HepG2 (cell line): ENCODE measurements around the gene SLC25A45. TPM values are rescaled to one million over a fixed set of nuclear protein-coding genes. Genes with fewer than 3 reads are reported as not detected.
A peak's percentile ranks its signal among the peaks of the same experiment; 100 is the strongest.

Source experiments
- CENPT ChIP-seq: sonication (generic); formaldehyde crosslinking; IDR thresholded peaks from 2 replicates; pipeline ENCODE4 v1.8.0; 2022; ENCODE audit warnings: low read depth, mild to moderate bottlenecking, moderate library complexity, missing genetic modification reagents
- HES4 ChIP-seq: sonication (generic); formaldehyde crosslinking; IDR thresholded peaks from 2 replicates; pipeline ENCODE4 v1.9.0; 2021; ENCODE audit warnings: mild to moderate bottlenecking, missing genetic modification reagents, borderline replicate concordance
- KDM4B ChIP-seq: sonication (generic); formaldehyde crosslinking; IDR thresholded peaks from 2 replicates; pipeline ENCODE4 v1.4.0; 2020; ENCODE audit warnings: missing genetic modification reagents
- KLF16 ChIP-seq, 2 experiments: sonication (generic) in 1 of 2; formaldehyde crosslinking in 1 of 2; IDR thresholded peaks; 2 replicates each; pipeline versions ENCODE4 v1.6.1 to v1.8.0; 2016 to 2023; ENCODE audit warnings: missing genetic modification reagents in 2 of 2, missing compliant biosample characterization in 1 of 2
- KMT2A ChIP-seq: sonication (generic); formaldehyde crosslinking; IDR thresholded peaks from 2 replicates; pipeline ENCODE4 v1.4.0; 2020; ENCODE audit warnings: missing genetic modification reagents
- MEIS1 ChIP-seq: sonication (generic); formaldehyde crosslinking; IDR thresholded peaks from 2 replicates; pipeline ENCODE4 v1.9.0; 2021; ENCODE audit warnings: mild to moderate bottlenecking, missing genetic modification reagents, moderate library complexity, borderline replicate concordance
- NFIC ChIP-seq: IDR thresholded peaks from 2 replicates; pipeline ENCODE4 v1.6.1; 2012; ENCODE audit warnings: mild to moderate bottlenecking, low read length, inconsistent platforms
- ONECUT2 ChIP-seq: sonication (generic); formaldehyde crosslinking; IDR thresholded peaks from 2 replicates; pipeline ENCODE4 v1.4.0; 2020; ENCODE audit warnings: missing genetic modification reagents
- PRDM4 ChIP-seq: sonication (generic); formaldehyde crosslinking; IDR thresholded peaks from 2 replicates; pipeline ENCODE4 v1.9.0; 2021; ENCODE audit warnings: missing genetic modification reagents, borderline replicate concordance
- RERE ChIP-seq: IDR thresholded peaks from 2 replicates; pipeline ENCODE4 v1.6.1; 2016; ENCODE audit warnings: low read depth, missing genetic modification reagents, missing compliant biosample characterization
- SALL1 ChIP-seq: sonication (generic); formaldehyde crosslinking; IDR thresholded peaks from 2 replicates; pipeline ENCODE4 v1.8.0; 2022; ENCODE audit warnings: mild to moderate bottlenecking, missing genetic modification reagents
- ZBTB42 ChIP-seq: sonication (generic); formaldehyde crosslinking; IDR thresholded peaks from 2 replicates; pipeline ENCODE4 v1.5.0; 2020; ENCODE audit warnings: mild to moderate bottlenecking, missing genetic modification reagents
- ZNF329 ChIP-seq: sonication (generic); formaldehyde crosslinking; IDR thresholded peaks from 2 replicates; pipeline ENCODE4 v1.9.0; 2021; ENCODE audit warnings: low read depth, mild to moderate bottlenecking, missing genetic modification reagents
- polyA plus RNA-seq, 8 experiments: library from polyadenylated mRNA; depleted of rRNA in 3 of 8; stranded (reverse) in 7 of 8; unstranded in 1 of 8; fragments of >200 nt; fragmentation: Illumina TruSeq in 4 of 8; extraction: Trizol in 4 of 8; gene quantifications; 2 replicates each; pipeline versions ENCODE4 v1.2.1 to v1.2.3, GENCODE V29; 2011 to 2016; ENCODE audit warnings: low read depth in 4 of 8, missing spikeins in 1 of 8, mixed read lengths in 1 of 8; ENCODE audit not compliant: insufficient read depth in 1 of 8
- total RNA-seq, 5 experiments: library from RNA; depleted of rRNA; stranded (reverse); fragments of >200 nt; fragmentation: Illumina TruSeq; extraction: Trizol; gene quantifications; 2 replicates each; pipeline ENCODE4 v1.2.3, GENCODE V29; 2016; ENCODE audit warnings: low read depth in 1 of 5
- TF ChIP-seq, protein P1 (sequence below): sonication (generic); formaldehyde crosslinking; IDR thresholded peaks from 2 replicates; pipeline ENCODE4 v1.5.1; 2020; ENCODE audit warnings: mild to moderate bottlenecking, moderate library complexity, missing genetic modification reagents
- TF ChIP-seq, protein P2 (sequence below): sonication (generic); formaldehyde crosslinking; IDR thresholded peaks from 2 replicates; pipeline ENCODE4 v1.8.1; 2023; ENCODE audit warnings: mild to moderate bottlenecking, missing genetic modification reagents
- TF ChIP-seq, protein P3 (sequence below): sonication (generic); formaldehyde crosslinking; IDR thresholded peaks from 2 replicates; pipeline ENCODE4 v1.9.0; 2022; ENCODE audit warnings: missing genetic modification reagents, mild to moderate bottlenecking, borderline replicate concordance

The SLC25A45 gene
- total and polyA plus RNA-seq, 2 of the 13 experiments (the other 11 are each of a cell fraction or from before 2014, with no cell fraction given) = 1.2 to 3.4 TPM

GRCh38 chr11:65354265-65355012, 28.0 kb downstream of the SLC25A45 start, which contains the start of gene TIGD3 (continued):
- TF ChIP-seq PRDM4 (no peak), NFIC (no peak), ONECUT2 (no peak), CENPT (CRISPR knock-in tag) (no peak), ZBTB42 (no peak), KLF16 (CRISPR knock-in tag; IDR thresholded peaks at IDR 0.05) (0 out of 4 replicates have a peak, but pooled peaks of 1 of the 2 experiments have one; percentile 50), MEIS1 (CRISPR knock-in tag) (no peak), KDM4B (CRISPR knock-in tag) (no peak), RERE (CRISPR knock-in tag) (no peak), HES4 (CRISPR knock-in tag) (peak; percentile 44; the same call in 1 of the 2 replicates), ZNF329 (CRISPR knock-in tag) (no peak), SALL1 (CRISPR knock-in tag) (peak; percentile 31; the same call in 1 of the 2 replicates), KMT2A (peak; percentile 33; the same call in 1 of the 2 replicates)
- TF ChIP-seq, protein P1, sequence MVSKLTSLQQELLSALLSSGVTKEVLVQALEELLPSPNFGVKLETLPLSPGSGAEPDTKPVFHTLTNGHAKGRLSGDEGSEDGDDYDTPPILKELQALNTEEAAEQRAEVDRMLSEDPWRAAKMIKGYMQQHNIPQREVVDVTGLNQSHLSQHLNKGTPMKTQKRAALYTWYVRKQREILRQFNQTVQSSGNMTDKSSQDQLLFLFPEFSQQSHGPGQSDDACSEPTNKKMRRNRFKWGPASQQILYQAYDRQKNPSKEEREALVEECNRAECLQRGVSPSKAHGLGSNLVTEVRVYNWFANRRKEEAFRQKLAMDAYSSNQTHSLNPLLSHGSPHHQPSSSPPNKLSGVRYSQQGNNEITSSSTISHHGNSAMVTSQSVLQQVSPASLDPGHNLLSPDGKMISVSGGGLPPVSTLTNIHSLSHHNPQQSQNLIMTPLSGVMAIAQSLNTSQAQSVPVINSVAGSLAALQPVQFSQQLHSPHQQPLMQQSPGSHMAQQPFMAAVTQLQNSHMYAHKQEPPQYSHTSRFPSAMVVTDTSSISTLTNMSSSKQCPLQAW (CRISPR knock-in tag) = peak; percentile 50
- TF ChIP-seq, protein P2, sequence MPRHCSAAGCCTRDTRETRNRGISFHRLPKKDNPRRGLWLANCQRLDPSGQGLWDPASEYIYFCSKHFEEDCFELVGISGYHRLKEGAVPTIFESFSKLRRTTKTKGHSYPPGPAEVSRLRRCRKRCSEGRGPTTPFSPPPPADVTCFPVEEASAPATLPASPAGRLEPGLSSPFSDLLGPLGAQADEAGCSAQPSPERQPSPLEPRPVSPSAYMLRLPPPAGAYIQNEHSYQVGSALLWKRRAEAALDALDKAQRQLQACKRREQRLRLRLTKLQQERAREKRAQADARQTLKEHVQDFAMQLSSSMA (CRISPR knock-in tag) = 0 out of 2 replicates have a peak, but pooled peaks have one; percentile 10
- TF ChIP-seq, protein P3, sequence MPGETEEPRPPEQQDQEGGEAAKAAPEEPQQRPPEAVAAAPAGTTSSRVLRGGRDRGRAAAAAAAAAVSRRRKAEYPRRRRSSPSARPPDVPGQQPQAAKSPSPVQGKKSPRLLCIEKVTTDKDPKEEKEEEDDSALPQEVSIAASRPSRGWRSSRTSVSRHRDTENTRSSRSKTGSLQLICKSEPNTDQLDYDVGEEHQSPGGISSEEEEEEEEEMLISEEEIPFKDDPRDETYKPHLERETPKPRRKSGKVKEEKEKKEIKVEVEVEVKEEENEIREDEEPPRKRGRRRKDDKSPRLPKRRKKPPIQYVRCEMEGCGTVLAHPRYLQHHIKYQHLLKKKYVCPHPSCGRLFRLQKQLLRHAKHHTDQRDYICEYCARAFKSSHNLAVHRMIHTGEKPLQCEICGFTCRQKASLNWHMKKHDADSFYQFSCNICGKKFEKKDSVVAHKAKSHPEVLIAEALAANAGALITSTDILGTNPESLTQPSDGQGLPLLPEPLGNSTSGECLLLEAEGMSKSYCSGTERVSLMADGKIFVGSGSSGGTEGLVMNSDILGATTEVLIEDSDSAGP (CRISPR knock-in tag) = peak; percentile 28; the same call in 1 of the 2 replicates
